ENCODE data around the gene MCM3.

MCM3 gene

GRCh38 chr6:52330470-52330869, 45.9 kb upstream of the MCM3 start:
- no peaks in the 10 kb centered on the region for H3F3A ChIP-seq (ENCODE audit: control insufficient read depth, insufficient read depth)
- no peaks in the 10 kb centered on the region for H4K20me1 ChIP-seq (ENCODE audit: control insufficient read depth, insufficient read depth, low read depth, low read length)
- TF ChIP-seq EZH2phosphoT487 (IDR thresholded peaks at IDR 0.05; ENCODE audit: borderline replicate concordance, low read length): no peak
- TF ChIP-seq CTCF (IDR thresholded peaks at IDR 0.05; ENCODE audit: low read depth, low read length, poor library complexity, severe bottlenecking): no peak
- H3K9me2 ChIP-seq (replicated peaks; ENCODE audit: control insufficient read depth, low read length): no peaks in the 10 kb centered on the region
- H3K4me1 ChIP-seq (ENCODE audit: control insufficient read depth, low read length): peaks cover 22% of the 10 kb centered on the region
- H3K27ac ChIP-seq (ENCODE audit: low read depth, low read length): no peak overlapping the region
- H3K4me2 ChIP-seq (ENCODE audit: low read length): no peak overlapping the region
- H3K36me3 ChIP-seq (ENCODE audit: control insufficient read depth, low read length): no peaks in the 10 kb centered on the region
- peaks cover 4% of the 10 kb centered on the region; the same call in 1 of the 2 replicates for H3K27me3 ChIP-seq (ENCODE audit: control insufficient read depth, low read length)
- H3K4me3 ChIP-seq (ENCODE audit: low read length): no peak overlapping the region
- H3K9me3 ChIP-seq (ENCODE audit: control insufficient read depth, insufficient read depth, low read length): no peaks in the 10 kb centered on the region
- no peaks in the 10 kb centered on the region for H3K79me2 ChIP-seq (ENCODE audit: control insufficient read depth, low read length)

- H3K4me3 ChIP-seq (ENCODE audit: low read length): no peak overlapping the region
These were observed 44.2 kb upstream of the MCM3 start for GRCh38 chr6:52328729-52329128.

GRCh38 chr6:52328303-52328662, 43.7 kb upstream of the MCM3 start:
- Histone ChIP-seq H3K79me2 (ENCODE audit: control insufficient read depth, low read length) (no peaks in the 10 kb centered on the region), H3K4me1 (ENCODE audit: control insufficient read depth, low read length) (peaks cover 10% of the 10 kb centered on the region), H3K4me3 (ENCODE audit: low read length) (no peak overlapping the region), H3K9me3 (ENCODE audit: control insufficient read depth, insufficient read depth, low read length) (no peaks in the 10 kb centered on the region), H4K20me1 (ENCODE audit: control insufficient read depth, insufficient read depth, low read depth, low read length) (no peaks in the 10 kb centered on the region), H3K9me2 (replicated peaks; ENCODE audit: control insufficient read depth, low read length) (no peaks in the 10 kb centered on the region), H3K36me3 (ENCODE audit: control insufficient read depth, low read length) (no peaks in the 10 kb centered on the region), H3F3A (ENCODE audit: control insufficient read depth, insufficient read depth) (no peaks in the 10 kb centered on the region), H3K27ac (ENCODE audit: low read depth, low read length) (no peak overlapping the region), H3K4me2 (ENCODE audit: low read length) (no peak overlapping the region), H3K27me3 (ENCODE audit: control insufficient read depth, low read length) (peaks cover 4% of the 10 kb centered on the region; the same call in 1 of the 2 replicates)
- TF ChIP-seq CTCF (IDR thresholded peaks at IDR 0.05; ENCODE audit: low read depth, low read length, poor library complexity, severe bottlenecking): no peak
- TF ChIP-seq EZH2phosphoT487 (IDR thresholded peaks at IDR 0.05; ENCODE audit: borderline replicate concordance, low read length): no peak

More at GRCh38 chr6:52328729-52329128, 44.2 kb upstream of the MCM3 start:
- no peaks in the 10 kb centered on the region for H3K9me3 ChIP-seq (ENCODE audit: control insufficient read depth, insufficient read depth, low read length)
- peaks cover 4% of the 10 kb centered on the region; the same call in 1 of the 2 replicates for H3K27me3 ChIP-seq (ENCODE audit: control insufficient read depth, low read length)
- TF ChIP-seq CTCF (IDR thresholded peaks at IDR 0.05; ENCODE audit: low read depth, low read length, poor library complexity, severe bottlenecking) (no peak), EZH2phosphoT487 (IDR thresholded peaks at IDR 0.05; ENCODE audit: borderline replicate concordance, low read length) (no peak)
- H4K20me1 ChIP-seq (ENCODE audit: control insufficient read depth, insufficient read depth, low read depth, low read length): no peaks in the 10 kb centered on the region
- no peaks in the 10 kb centered on the region for H3F3A ChIP-seq (ENCODE audit: control insufficient read depth, insufficient read depth)
- peaks cover 14% of the 10 kb centered on the region for H3K4me1 ChIP-seq (ENCODE audit: control insufficient read depth, low read length)
- H3K36me3 ChIP-seq (ENCODE audit: control insufficient read depth, low read length): no peaks in the 10 kb centered on the region
- no peak overlapping the region for H3K4me2 ChIP-seq (ENCODE audit: low read length)
- H3K9me2 ChIP-seq (replicated peaks; ENCODE audit: control insufficient read depth, low read length): no peaks in the 10 kb centered on the region
- no peak overlapping the region for H3K27ac ChIP-seq (ENCODE audit: low read depth, low read length)
- H3K79me2 ChIP-seq (ENCODE audit: control insufficient read depth, low read length): no peaks in the 10 kb centered on the region

All from DOHH2 (cell line).